ELF-1 (cell line): ENCODE measurements around the gene NPPB.

ENCODE experiments used
- DNase-seq: peaks from one replicate; pipeline ENCODE4 v3.0.0-alpha.2; 2016; ENCODE audit warnings: low read depth, low spot score

The NPPB gene

GRCh38 chr1:11858158-11858557 lies 587 bp downstream of the NPPB start:
- DNase-seq, result no peak

GRCh38 chr1:11857164-11857851 lies 1.4 kb downstream of the NPPB start:
- no peak for DNase-seq

- DNase-seq, result no peak
Measured at GRCh38 chr1:11856698-11857097, 2.0 kb downstream of the NPPB start.

- no peak for DNase-seq
Measured at GRCh38 chr1:11855430-11855829, 3.3 kb downstream of the NPPB start.

GRCh38 chr1:11854519-11854918 lies 4.2 kb downstream of the NPPB start:
- DNase-seq, result no peak

GRCh38 chr1:11851180-11851579 lies 7.6 kb downstream of the NPPB start:
- DNase-seq, result no peak

- DNase-seq, result no peak
Measured at GRCh38 chr1:11850156-11850555, 8.6 kb downstream of the NPPB start.

- DNase-seq, result no peak
Measured at GRCh38 chr1:11848373-11848700, 10.4 kb downstream of the NPPB start.

GRCh38 chr1:11847667-11848372 lies 10.9 kb downstream of the NPPB start, which contains the start of gene NPPA:
Gene NPPA (minus strand): TSS chr1:11847783. CDS start chr1:11847684, 99 bp downstream.
- no peak for DNase-seq

- peak; percentile 30 for DNase-seq
Measured at GRCh38 chr1:11845641-11846335, 13.0 kb downstream of the NPPB start.

- no peak for DNase-seq
Measured at GRCh38 chr1:11842154-11843041, 16.3 kb downstream of the NPPB start.

GRCh38 chr1:11841245-11842153 lies 17.2 kb downstream of the NPPB start:
- no peak for DNase-seq

- no peak for DNase-seq
Measured at GRCh38 chr1:11839727-11840705, 18.7 kb downstream of the NPPB start.

GRCh38 chr1:11838349-11839272 lies 20.1 kb downstream of the NPPB start:
- DNase-seq, result peak; percentile 82

- DNase-seq, result no peak
Measured at GRCh38 chr1:11837767-11838348, 20.9 kb downstream of the NPPB start.

- no peak for DNase-seq
Measured at GRCh38 chr1:11836955-11837766, 21.6 kb downstream of the NPPB start.
